Activated CD8-positive, alpha-beta memory T cell treated with anti-CD3 and anti-CD28 coated beads for 36 hours (primary cell): ENCODE data around the gene TMEM87A. TPM values are rescaled to one million over a fixed set of nuclear protein-coding genes. Genes with fewer than 3 reads are reported as not detected.

Experiments
- CTCF ChIA-PET: fragments of 350-600 bp; sonication (Branson Sonifier 250); formaldehyde crosslinking; loops from one replicate; lab custom pipeline; 2021; ENCODE audit warnings: antibody characterized with exemption; lab: Charles Lee
- POLR2A ChIA-PET: fragments of 350-600 bp; sonication (Branson Sonifier 250); formaldehyde crosslinking; loops from one replicate; lab custom pipeline; 2021; ENCODE audit warnings: antibody characterized with exemption; lab: Charles Lee
- total RNA-seq, 2 experiments: library from RNA; stranded (reverse); gene quantifications; one replicate each; pipeline ENCODE4 v1.2.3, GENCODE V29; 2021

The TMEM87A gene
- total RNA-seq, 2 experiments from 2014 or later = 34.7 to 37.5 TPM

DNA sequence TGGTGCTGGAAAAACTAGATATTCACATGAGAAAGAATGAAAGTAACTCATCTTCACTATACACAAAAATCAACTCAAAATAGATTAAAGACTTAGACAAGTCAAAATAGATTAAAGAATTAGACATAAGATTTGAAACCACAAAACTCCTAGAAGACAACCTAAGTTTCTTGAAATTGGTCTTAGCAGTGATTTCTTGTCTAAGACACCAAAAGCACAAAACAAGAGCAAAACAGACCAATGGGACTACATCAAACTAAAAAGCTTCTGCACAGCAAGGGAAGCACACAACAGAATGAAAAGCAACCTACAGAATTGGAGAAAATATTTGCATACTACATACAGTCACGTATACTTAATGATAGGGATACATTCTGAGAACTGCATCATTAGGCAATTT lies 58.6 kb downstream of the TMEM87A start:
- ChIA-PET CTCF (no interaction called here), POLR2A (no interaction called here)

DNA sequence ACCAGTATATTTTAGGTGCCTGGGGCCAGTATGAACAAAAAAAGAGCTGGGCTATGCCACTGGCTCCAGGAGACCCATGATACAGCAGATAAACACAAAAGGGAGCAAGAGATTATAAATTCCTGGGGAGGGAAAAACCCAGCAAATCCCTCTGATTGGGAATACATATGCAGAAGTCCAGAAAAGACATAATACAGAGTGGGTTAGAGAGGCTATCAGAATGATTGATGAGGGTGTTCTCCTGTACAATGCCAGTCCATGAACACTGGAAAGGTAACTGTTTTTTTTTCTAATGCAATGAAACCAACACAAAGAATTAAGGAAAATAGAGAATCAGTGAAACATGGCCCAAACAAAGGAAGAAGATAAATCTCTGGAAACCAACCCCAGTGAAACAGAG lies 59.7 kb downstream of the TMEM87A start:
- ChIA-PET CTCF (interaction anchor here (0.9 kb wide), 1 partner anchor 47 kb away, joined by 3 read pairs; no protein-coding TSS in a partner anchor), POLR2A (no interaction called here)

DNA sequence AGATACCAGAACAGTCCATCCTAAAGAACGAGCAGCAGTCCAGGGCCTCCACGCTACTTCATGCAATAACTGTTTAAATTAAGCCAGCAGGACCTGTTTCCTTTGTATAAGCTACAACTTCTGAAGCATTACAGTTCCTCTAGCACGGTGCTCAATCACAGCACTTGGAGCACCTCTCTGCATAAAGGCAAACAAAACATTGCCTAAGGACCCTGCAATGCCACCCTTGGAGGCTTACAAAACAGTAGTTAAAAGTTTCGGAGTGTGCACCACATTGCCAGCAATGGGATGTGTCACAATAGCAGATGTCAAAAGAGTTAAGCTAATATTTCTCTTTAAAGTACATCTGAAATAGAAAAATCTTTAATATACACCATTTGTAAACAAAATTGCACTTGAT lies 62.5 kb downstream of the TMEM87A start:
- ChIA-PET CTCF (interaction anchor here (0.7 kb wide), 1 partner anchor 731 kb away, joined by 3 read pairs; no protein-coding TSS in a partner anchor), POLR2A (no interaction called here)

DNA sequence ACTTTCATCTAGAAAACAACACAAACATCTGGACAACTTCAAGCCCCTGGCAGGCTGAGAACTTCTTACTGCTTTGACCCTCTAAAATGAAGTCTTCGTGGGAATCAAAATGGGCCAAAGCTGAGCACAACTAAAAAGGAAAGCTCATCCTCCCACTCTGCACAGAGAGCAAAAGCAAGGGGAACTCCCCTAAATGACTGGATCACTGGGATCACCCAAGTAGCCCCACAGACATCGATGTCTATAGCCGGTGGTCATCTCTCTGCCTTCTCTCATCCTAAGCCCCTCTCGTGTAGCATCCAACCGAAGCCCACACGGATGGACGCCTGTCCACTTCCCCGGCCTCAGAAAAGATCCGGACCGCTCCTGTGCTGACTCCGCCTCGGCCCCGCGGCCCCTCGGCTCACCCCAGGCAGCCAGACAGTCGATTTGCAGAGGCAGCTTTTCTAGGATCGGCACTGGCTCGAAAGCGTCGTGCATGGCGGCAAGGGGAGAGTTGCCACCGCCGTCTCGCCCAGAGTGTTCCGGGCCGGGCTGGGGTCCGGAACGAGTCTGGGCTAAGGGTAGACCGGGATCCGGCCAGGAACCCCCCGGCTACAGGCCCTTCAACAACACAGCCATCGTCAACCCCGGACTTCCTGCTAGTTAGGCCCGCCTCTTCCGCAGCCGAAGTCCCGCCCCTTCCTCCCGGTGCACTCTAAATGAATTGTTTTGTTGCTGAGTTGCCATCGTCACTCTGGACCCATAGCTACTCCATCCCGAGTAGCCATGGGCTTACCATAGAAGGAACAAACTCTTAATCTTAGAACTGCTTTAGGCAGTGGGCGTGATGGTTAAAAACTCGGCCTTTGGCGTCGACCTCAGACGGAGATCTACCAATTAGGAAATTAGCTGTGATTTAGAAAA lies 65.3 kb downstream of the TMEM87A start, which contains the start of gene VPS39:
TSS of gene VPS39 (minus strand) at position 631 of the 906 bp plus-strand sequence. CDS start at position 480, 151 bp downstream.
- POLR2A ChIA-PET = interaction anchor here (0.5 to 1.7 kb wide), 6 partner anchors 14 to 169 kb away, joined by 3 to 11 read pairs (median 6); partner anchors contain the start of genes GANC and TMEM87A

DNA sequence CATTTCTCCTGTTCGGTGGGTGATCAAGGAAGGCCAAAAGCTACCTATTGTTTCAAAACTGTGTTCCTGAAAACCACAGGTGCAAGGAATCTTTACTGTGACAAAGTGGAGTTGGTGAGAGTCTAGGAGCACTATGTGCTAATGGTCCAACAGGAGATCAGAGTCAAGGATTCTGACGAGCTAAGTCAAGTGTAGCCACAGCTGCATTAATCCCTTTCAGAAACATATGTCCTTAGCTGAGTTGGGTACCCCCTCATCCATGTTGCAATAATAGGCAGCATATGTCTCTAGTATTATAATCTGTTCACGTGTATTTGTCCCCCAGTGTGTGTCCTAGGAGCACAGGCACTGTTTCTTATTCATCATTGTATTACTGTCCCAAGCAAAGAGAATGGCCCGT lies 66.8 kb downstream of the TMEM87A start:
- ChIA-PET POLR2A (no interaction called here), CTCF (no interaction called here)

More for the DNA sequence above, 65.3 kb downstream of the TMEM87A start, which contains the start of gene VPS39:
- CTCF ChIA-PET = interaction anchor here (1.5 kb wide), 1 partner anchor 263 kb away, joined by 4 read pairs; no protein-coding TSS in a partner anchor

DNA sequence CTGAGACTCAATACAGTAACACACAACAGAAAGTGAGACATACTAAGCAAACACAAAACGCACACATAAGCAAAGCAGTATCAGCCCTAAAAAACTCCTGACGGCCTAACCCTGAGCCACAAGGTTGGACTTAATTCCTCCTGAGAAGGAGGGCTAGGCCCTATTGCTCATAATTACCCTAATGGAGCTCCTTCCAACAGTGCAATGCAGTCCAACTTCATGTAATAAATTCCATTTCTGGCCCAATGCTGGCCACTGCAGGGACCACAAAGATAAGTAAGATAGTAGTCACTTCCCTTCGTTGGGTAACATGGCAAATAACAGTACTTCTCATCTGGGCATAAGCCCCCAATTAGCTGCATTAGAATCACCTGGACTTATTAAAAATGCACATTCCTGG lies 69.3 kb downstream of the TMEM87A start:
- CTCF ChIA-PET = no interaction called here
- POLR2A ChIA-PET = no interaction called here

DNA sequence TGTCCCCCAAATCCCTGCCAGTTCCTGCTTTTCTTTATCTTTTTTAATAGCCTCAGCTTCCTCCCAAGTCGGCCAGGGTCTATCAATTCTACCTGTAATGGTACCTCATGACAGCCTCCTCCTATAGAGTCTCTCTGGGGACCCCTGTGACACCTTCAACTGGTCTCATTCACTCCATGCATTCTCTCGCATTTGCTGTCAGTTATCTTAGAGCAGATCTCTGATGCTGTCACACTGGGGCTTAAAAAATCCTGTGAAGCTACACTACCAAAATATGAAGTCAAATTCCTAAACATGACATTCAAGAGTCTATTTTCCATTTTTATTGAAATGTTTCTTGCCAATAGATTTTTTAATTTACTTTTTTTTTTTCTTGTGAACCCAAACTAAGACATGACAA lies 70.6 kb downstream of the TMEM87A start:
- POLR2A ChIA-PET = no interaction called here
- CTCF ChIA-PET = no interaction called here

DNA sequence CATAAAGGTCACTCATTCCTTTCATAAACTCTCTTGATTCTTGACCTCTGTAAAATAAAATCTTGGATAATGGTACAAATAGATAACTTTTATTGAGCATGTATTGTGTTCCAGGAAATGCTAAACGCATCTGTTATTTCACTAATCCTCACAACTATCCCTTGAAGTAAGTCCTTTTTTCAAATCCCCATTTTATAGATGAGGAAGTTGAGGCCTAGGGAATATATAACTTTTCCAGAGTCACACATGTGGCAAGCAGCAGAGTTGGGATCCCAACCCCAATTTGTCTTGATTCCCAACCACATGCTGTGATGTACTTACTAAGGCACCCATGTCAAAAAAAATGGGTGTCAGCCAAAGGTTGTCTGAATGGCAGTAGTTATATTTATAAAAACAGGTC lies 71.4 kb downstream of the TMEM87A start:
- CTCF ChIA-PET = no interaction called here
- POLR2A ChIA-PET = no interaction called here

DNA sequence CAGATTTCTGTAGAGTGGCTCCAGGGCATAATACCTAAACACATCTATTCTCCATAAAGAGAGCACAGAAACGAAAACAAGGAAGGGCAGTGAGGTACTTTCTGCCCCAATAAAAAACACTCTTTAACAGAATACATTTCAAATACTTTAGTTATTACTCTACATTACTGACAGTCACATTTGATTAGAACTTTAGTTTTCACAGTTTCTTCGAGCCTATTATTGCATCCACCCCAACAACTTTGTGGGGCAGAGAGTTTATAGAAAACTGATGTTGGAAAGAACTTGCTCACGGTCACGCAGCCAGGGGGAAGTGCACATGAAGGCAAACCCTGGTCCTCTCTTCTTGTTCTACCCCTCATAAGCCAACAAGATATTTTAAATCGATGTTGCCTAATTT lies 74.1 kb downstream of the TMEM87A start:
- ChIA-PET POLR2A (no interaction called here), CTCF (no interaction called here)

DNA sequence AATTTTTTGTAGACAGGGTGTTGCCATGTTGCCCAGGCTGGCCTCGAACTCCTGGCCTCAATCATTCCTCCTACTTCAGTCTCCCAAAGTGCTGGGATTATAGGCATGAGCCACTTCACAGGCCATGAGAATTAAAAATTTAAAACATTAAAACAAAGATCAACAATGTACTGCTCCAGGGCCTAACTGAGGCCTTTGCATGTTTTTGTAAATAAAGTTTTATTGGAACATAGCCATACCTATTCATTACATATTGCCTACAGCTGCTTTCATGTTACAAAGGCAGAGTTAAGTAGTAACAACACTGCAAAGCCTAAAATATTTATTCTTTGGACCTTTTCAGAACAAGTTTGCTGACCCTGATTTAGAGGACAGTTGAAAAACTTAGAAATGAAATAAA lies 74.7 kb downstream of the TMEM87A start:
- POLR2A ChIA-PET = no interaction called here
- CTCF ChIA-PET = no interaction called here

DNA sequence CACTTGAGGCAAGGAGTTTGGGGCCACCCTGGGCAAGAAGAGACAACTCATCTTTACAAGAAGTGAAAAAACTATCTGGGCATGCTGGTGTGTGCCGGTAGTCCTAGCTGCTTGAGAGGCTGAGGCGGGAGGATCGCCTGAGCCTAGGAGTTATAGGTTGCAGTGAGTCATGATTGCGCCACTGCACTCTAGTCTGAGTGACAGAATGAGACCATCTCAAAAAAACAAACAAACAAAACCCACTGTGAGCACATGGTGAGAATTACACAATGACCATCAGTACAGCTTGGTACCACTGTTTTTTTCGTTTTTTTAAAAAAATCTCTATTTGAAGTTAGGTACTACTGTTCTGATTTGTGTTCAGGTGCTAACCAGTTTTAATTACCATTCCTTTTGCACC lies 78.7 kb downstream of the TMEM87A start:
- ChIA-PET POLR2A (no interaction called here), CTCF (no interaction called here)

DNA sequence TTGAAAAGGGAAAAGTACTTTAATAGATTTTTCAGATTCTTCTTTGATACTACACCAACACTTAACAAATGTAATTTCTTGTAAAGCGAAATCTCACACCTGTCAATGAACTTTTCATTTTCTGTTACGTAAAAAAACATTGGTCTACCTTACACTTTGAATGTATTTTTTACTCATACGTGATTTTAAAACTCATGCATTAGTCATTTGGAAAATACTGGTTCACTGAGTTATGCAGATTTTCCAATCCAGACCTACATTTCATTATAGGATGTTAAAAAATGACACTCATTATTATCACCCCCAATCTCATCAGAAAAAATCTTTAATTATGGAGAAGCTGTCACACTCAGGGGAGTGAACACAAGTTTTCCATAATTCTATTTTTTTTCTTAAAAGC lies 79.8 kb downstream of the TMEM87A start:
- POLR2A ChIA-PET = interaction anchor here (0.5 to 0.8 kb wide), 3 partner anchors 14 to 259 kb away, joined by 3 to 6 read pairs (median 5); partner anchors contain the start of gene VPS39

DNA sequence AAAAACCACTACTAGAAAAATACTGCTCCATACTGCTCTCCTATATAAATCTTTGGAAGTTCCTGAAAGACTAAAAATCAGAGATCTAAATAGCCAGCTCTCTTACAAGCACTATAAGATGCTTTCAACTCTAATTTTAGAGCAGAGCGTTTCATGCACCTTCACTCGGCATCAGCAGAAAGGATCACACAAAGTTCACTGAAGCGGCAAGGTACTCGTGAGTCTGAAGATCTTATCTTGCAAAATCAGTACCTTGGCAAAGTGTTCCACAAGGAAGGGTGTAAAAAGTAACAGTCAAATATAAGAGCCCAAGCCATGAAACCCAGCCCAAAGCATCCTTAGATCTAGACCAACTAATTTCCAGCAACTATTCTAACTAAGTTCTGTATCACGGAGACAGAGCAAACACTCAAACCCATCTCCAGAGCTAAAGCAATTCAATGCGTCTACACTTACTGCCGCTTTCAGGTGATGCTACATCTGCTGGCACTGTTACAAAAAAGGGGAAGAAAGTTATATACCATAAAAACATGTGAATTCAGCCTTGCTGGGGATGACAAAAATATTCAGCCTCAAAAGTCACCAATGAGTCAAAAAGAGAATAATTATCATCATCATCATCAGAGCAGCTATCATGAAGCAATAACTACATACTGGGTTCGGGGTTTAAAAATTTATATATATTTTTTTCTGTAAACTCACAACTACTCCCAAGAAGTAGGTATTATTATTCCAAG lies 81.5 kb downstream of the TMEM87A start:
- ChIA-PET POLR2A (no interaction called here), CTCF (no interaction called here)

More for the DNA sequence above, 79.8 kb downstream of the TMEM87A start:
- CTCF ChIA-PET = no interaction called here

DNA sequence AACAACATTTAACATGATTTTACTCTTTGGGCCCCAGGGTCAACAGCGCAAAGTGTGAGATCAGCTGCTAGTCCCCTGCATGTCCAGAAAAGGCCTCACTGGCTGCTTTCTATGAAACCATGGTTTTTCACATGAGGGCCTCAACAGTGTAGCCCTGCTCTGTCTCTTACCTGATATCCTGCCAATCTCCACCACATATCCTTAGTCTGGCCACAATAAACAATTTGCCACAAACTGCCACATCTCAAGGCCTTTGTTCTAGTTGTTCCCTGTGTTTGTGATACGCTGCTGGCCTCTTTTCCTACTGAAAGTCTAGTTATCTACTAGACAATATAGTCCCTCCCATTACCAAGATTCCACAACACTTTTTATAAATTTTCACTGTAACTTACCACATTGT lies 82.9 kb downstream of the TMEM87A start:
- POLR2A ChIA-PET = interaction anchor here (1.6 kb wide), 1 partner anchor 17 kb away, joined by 11 read pairs; the partner anchor contains the start of gene VPS39

DNA sequence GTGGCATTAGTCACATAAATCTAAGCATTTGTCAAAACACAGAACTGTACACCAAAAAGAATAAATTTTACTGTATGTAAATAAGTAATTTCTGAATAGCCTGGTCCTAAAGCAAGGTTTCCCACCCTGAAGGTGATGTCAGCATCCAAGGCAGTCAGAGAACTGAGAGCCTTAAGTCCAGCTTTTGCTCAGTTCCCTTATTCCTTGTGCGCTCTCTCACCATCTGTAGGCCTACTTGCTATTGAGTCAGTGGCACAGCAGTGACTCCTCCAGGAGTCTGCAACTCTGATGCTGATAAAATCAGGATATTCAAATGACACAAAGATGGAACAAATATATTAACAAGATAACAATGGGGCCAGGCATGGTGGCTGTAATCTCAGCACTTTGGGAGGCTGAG lies 87.4 kb downstream of the TMEM87A start:
- ChIA-PET POLR2A (no interaction called here), CTCF (no interaction called here)

More for the DNA sequence above, 82.9 kb downstream of the TMEM87A start:
- CTCF ChIA-PET = no interaction called here

DNA sequence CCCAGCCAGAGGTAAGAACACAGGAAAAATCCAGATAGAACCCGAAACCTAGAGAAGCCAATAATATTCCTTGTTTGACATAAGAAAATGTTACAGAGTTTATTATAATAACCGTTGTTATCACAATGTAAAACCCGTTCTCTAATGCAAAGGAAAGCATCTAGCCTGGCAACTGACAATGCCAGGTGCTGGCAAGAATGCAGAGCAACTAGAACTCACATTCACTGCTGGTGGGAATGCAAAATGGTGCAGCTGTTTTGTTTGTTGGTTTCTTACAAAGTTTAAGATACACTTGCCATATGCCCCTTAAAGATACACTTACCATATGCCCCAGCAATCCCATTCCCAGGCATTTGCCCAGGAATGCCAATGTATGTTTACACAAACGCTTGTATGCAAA lies 88.5 kb downstream of the TMEM87A start:
- ChIA-PET POLR2A (interaction anchor here (0.6 kb wide), 1 partner anchor 16 kb away, joined by 4 read pairs; no protein-coding TSS in a partner anchor), CTCF (no interaction called here)

DNA sequence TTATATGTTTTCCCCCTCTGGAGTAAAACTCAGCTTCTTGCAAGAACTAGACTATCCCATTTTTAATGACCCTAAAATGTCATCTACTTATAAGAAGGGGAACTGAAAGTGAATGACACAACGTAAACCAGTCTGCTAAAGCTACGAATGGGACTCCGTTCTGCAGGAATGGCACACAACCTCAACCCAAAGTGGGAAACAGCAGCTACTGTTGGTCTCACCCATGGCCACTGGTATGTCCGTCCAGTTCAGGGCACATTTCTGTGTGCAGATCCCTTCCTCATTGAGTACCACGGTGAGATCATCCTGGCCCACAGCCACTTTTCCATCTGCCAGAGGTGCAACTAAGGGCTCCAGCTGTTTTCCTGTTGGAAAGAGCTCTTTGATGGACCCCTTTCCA lies 88.9 kb downstream of the TMEM87A start:
- CTCF ChIA-PET = no interaction called here

DNA sequence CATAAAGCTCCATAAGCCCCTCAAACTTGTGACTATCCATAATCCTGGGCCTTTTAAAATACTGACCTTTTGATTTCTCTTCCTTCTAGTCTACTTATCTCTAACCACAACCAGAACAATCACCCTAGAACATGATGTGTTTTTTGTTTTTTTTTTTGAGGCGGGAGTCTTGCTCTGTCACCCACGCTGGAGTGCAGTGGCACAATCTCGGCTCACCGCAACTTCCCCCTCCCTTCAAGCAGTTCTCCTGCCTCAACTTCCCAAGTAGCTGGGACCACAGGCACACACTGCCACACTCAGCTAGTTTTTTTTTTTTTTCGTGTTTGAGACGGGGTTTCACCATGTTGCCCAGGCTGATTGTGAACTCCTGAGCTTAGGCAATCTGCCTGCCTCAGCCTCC lies 90.3 kb downstream of the TMEM87A start:
- POLR2A ChIA-PET = no interaction called here
- CTCF ChIA-PET = interaction anchor here (0.7 kb wide), 1 partner anchor 230 kb away, joined by 3 read pairs; no protein-coding TSS in a partner anchor

More for the DNA sequence above, 88.9 kb downstream of the TMEM87A start:
- POLR2A ChIA-PET = interaction anchor here (0.6 kb wide), 1 partner anchor 17 kb away, joined by 4 read pairs; no protein-coding TSS in a partner anchor

DNA sequence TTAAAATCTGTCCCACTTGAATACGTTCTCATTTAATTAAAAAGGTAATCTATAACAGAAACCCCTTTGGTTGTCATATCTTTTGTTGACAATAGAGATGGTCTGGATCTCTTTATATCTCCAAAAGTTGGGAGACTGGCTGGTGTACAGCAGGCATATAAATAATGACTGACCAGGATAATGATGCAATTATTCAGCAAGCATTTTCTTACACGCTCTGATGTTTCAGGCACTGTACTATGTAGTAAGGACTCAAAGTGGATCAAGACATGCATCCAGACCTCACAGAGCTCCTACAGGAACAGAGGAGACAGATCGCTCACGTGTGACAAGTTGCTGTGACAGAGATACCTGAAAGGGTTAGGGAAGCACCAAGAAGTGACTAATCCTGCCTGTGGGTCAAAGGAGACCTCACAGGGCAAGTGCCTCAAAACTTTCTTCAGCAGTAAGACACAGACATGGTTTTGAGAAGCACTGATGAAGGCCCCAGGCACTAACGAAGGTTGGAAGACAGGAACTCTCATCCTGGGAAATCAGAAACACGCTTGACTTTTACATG lies 90.8 kb downstream of the TMEM87A start:
- CTCF ChIA-PET = interaction anchor here (0.7 kb wide), 1 partner anchor 230 kb away, joined by 3 read pairs; no protein-coding TSS in a partner anchor
- POLR2A ChIA-PET = no interaction called here
